ENCODE results near the gene NIM1K. TPM values are rescaled to one million over a fixed set of nuclear protein-coding genes. Genes with fewer than 3 reads are reported as not detected.

The NIM1K gene
- total RNA-seq, 1 experiment from 2014 or later, result 0.26 TPM

- Histone ChIP-seq H3K4me3 (no peak overlapping the region), H3K9me3 (ENCODE audit: insufficient read depth, low read depth) (no peaks in the 10 kb centered on the region), H3K9me2 (ENCODE audit: insufficient read depth) (no peaks in the 10 kb centered on the region; the same call in 1 of the 2 replicates), H3K4me2 (no peak overlapping the region), H3K27me3 (ENCODE audit: insufficient read depth, low read depth) (no peaks in the 10 kb centered on the region), H3F3A (ENCODE audit: insufficient read depth, low read depth) (peaks cover 40% of the 10 kb centered on the region; the same call in 1 of the 2 replicates), H4K20me1 (ENCODE audit: insufficient read depth) (no peaks in the 10 kb centered on the region), H3K4me1 (replicated peaks; ENCODE audit: insufficient read depth) (no peaks in the 10 kb centered on the region), H3K27ac (no peak overlapping the region), H2AFZ (no peak overlapping the region), H3K36me3 (ENCODE audit: low read depth) (peaks cover 42% of the 10 kb centered on the region), H3K79me2 (ENCODE audit: low read depth) (no peaks in the 10 kb centered on the region)
- BruUV-seq (replicated peaks), result no TSS peak
- ChIA-PET POLR2A (ENCODE audit: unreplicated experiment) (no interaction called here), CTCF (no interaction called here)
- DNase-seq, result no peak
- intact Hi-C loops (cut with micrococcal nuclease; ENCODE audit: unreplicated experiment), result no loop called here
- TF ChIP-seq, protein P1, sequence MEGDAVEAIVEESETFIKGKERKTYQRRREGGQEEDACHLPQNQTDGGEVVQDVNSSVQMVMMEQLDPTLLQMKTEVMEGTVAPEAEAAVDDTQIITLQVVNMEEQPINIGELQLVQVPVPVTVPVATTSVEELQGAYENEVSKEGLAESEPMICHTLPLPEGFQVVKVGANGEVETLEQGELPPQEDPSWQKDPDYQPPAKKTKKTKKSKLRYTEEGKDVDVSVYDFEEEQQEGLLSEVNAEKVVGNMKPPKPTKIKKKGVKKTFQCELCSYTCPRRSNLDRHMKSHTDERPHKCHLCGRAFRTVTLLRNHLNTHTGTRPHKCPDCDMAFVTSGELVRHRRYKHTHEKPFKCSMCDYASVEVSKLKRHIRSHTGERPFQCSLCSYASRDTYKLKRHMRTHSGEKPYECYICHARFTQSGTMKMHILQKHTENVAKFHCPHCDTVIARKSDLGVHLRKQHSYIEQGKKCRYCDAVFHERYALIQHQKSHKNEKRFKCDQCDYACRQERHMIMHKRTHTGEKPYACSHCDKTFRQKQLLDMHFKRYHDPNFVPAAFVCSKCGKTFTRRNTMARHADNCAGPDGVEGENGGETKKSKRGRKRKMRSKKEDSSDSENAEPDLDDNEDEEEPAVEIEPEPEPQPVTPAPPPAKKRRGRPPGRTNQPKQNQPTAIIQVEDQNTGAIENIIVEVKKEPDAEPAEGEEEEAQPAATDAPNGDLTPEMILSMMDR (conservative IDR thresholded peaks at IDR 0.05), result no peak
- no peak for TF ChIP-seq EZH2 (IDR thresholded peaks at IDR 0.05; ENCODE audit: low read depth)
These were observed 95.5 kb downstream of the NIM1K start for GRCh38 chr5:43287493-43287892.

GRCh38 chr5:43288269-43288831 is 96.3 kb downstream of the NIM1K start:
- BruUV-seq (replicated peaks), result no TSS peak
- H3K4me1 ChIP-seq (replicated peaks; ENCODE audit: insufficient read depth), result no peaks in the 10 kb centered on the region
- no peaks in the 10 kb centered on the region for H3K9me3 ChIP-seq (ENCODE audit: insufficient read depth, low read depth)
- no peaks in the 10 kb centered on the region for H4K20me1 ChIP-seq (ENCODE audit: insufficient read depth)
- intact Hi-C loops (cut with micrococcal nuclease; ENCODE audit: unreplicated experiment), result no loop called here
- ChIA-PET CTCF (interaction anchor here (0.8 kb wide), 1 partner anchor 196 kb away, joined by 5 read pairs; no protein-coding TSS in a partner anchor), POLR2A (ENCODE audit: unreplicated experiment) (interaction anchor here (0.6 kb wide), 1 partner anchor 167 kb away, joined by 17 read pairs; no protein-coding TSS in a partner anchor)
- peaks cover 51% of the 10 kb centered on the region for H3K36me3 ChIP-seq (ENCODE audit: low read depth)
- no peak overlapping the region for H3K4me3 ChIP-seq
- H3K27ac ChIP-seq, result peak overlapping the region; percentile 2; the same call in 1 of the 2 replicates
- H3K79me2 ChIP-seq (ENCODE audit: low read depth), result no peaks in the 10 kb centered on the region
- H3K27me3 ChIP-seq (ENCODE audit: insufficient read depth, low read depth), result no peaks in the 10 kb centered on the region
- no peak overlapping the region for H2AFZ ChIP-seq
- no peaks in the 10 kb centered on the region for H3K9me2 ChIP-seq (ENCODE audit: insufficient read depth)
- no peak overlapping the region for H3K4me2 ChIP-seq
- TF ChIP-seq, protein P1 (conservative IDR thresholded peaks at IDR 0.05), result no peak
- TF ChIP-seq EZH2 (IDR thresholded peaks at IDR 0.05; ENCODE audit: low read depth), result no peak
- DNase-seq, result no peak
- H3F3A ChIP-seq (ENCODE audit: insufficient read depth, low read depth), result peaks cover 46% of the 10 kb centered on the region; the same call in 1 of the 2 replicates

DNA sequence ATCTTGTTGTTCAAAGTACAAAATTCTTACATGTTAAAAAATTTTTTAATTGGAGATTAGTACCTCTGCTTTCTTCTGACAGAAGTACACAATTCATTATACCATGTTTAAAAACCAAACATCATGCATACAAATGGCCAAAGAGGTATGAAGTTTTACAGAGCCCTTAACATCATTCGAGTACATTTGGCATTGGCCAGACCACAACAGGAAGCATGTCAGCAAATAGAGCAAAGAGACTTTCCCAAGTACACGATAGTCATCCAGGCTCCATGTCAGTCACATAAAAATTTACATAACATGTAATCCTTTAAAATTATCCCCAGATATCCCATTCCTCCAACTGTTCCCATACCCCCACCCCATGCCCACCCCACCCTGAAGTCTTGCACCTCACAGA is 98.7 kb downstream of the NIM1K start:
- H3K9me3 ChIP-seq (ENCODE audit: insufficient read depth, low read depth), result no peaks in the 10 kb centered on the region
- H2AFZ ChIP-seq, result no peak overlapping the region
- no peak overlapping the region for H3K4me3 ChIP-seq
- H3K9me2 ChIP-seq (ENCODE audit: insufficient read depth), result no peaks in the 10 kb centered on the region
- 0 out of 2 replicates have a peak, but pooled peaks cover 6% of the 10 kb centered on the region for H3K79me2 ChIP-seq (ENCODE audit: low read depth)
- no peak overlapping the region for H3K4me2 ChIP-seq
- no TSS peak for BruUV-seq (replicated peaks)
- H3K4me1 ChIP-seq (replicated peaks; ENCODE audit: insufficient read depth), result peaks cover 15% of the 10 kb centered on the region
- intact Hi-C loops (cut with micrococcal nuclease; ENCODE audit: unreplicated experiment), result no loop called here
- POLR2A ChIA-PET (ENCODE audit: unreplicated experiment), result no interaction called here
- peaks cover 69% of the 10 kb centered on the region; the same call in 1 of the 2 replicates for H3F3A ChIP-seq (ENCODE audit: insufficient read depth, low read depth)
- peaks cover 14% of the 10 kb centered on the region; the same call in 1 of the 2 replicates for H4K20me1 ChIP-seq (ENCODE audit: insufficient read depth)
- DNase-seq, result no peak
- H3K27me3 ChIP-seq (ENCODE audit: insufficient read depth, low read depth), result no peaks in the 10 kb centered on the region
- H3K36me3 ChIP-seq (ENCODE audit: low read depth), result peaks cover 74% of the 10 kb centered on the region
- no peak overlapping the region for H3K27ac ChIP-seq
- TF ChIP-seq, protein P1 (conservative IDR thresholded peaks at IDR 0.05), result no peak
- TF ChIP-seq EZH2 (IDR thresholded peaks at IDR 0.05; ENCODE audit: low read depth), result no peak
- CTCF ChIA-PET, result no interaction called here
